Measurements from ENCODE around the gene RPL18.
"Not testable (repeated sequence)": the region's sequence is repeated elsewhere in the genome, so short reads cannot be mapped to it uniquely, and the experiment has no call there.

RPL18 gene

GRCh38 chr19:48644839-48645619, 26.1 kb upstream of the RPL18 start:
- peak in 2 of 3 experiments; percentile 62 to 70 for DNase-seq (ENCODE audit: low read depth in 3 of 3)

GRCh38 chr19:48644355-48644754, 25.4 kb upstream of the RPL18 start:
- DNase-seq (ENCODE audit: low read depth in 3 of 3): no peak

- no peak for DNase-seq (ENCODE audit: low read depth in 3 of 3)
These were observed 23.9 kb upstream of the RPL18 start for GRCh38 chr19:48642862-48643261.

GRCh38 chr19:48641850-48642249, 22.9 kb upstream of the RPL18 start:
- DNase-seq (ENCODE audit: low read depth in 3 of 3): no peak

- DNase-seq (ENCODE audit: low read depth in 3 of 3): no peak
These were observed 20.8 kb upstream of the RPL18 start for GRCh38 chr19:48639483-48640375.

GRCh38 chr19:48638831-48639381, 19.9 kb upstream of the RPL18 start:
- no peak for DNase-seq (ENCODE audit: low read depth in 3 of 3)

GRCh38 chr19:48637948-48638830, 19.2 kb upstream of the RPL18 start:
- DNase-seq (ENCODE audit: low read depth in 3 of 3): peak in 2 of 3 experiments; percentile 63 to 68

GRCh38 chr19:48637449-48637947, 18.5 kb upstream of the RPL18 start:
- peak; percentile 98 to 99 (median 99) for DNase-seq (ENCODE audit: low read depth in 3 of 3)

- DNase-seq (ENCODE audit: low read depth in 3 of 3): no peak
These were observed 18.0 kb upstream of the RPL18 start, which contains the start of gene DBP for GRCh38 chr19:48636859-48637448. Gene DBP, minus strand, starts transcription at chr19:48637379. Its CDS starts 385 bp downstream, at chr19:48636994.

- DNase-seq (ENCODE audit: low read depth in 3 of 3): no peak
These were observed 17.2 kb upstream of the RPL18 start for GRCh38 chr19:48635966-48636858.

GRCh38 chr19:48635263-48635965, 16.4 kb upstream of the RPL18 start:
- DNase-seq (ENCODE audit: low read depth in 3 of 3): peak in 2 of 3 experiments; percentile 62 to 72

GRCh38 chr19:48634424-48635262, 15.7 kb upstream of the RPL18 start:
- DNase-seq (ENCODE audit: low read depth in 3 of 3): peak; percentile 84 to 96 (median 91)

- no peak for DNase-seq (ENCODE audit: low read depth in 3 of 3)
These were observed 15.0 kb upstream of the RPL18 start for GRCh38 chr19:48634036-48634342.

GRCh38 chr19:48633148-48634035, 14.4 kb upstream of the RPL18 start:
- no peak for DNase-seq (ENCODE audit: low read depth in 3 of 3)

- no peak for DNase-seq (ENCODE audit: low read depth in 3 of 3)
These were observed 13.7 kb upstream of the RPL18 start for GRCh38 chr19:48632692-48633147.

GRCh38 chr19:48632286-48632685, 13.3 kb upstream of the RPL18 start:
- not testable (repeated sequence) for DNase-seq (ENCODE audit: low read depth in 3 of 3)

- no peak for DNase-seq (ENCODE audit: low read depth in 3 of 3)
These were observed 12.2 kb upstream of the RPL18 start for GRCh38 chr19:48631225-48631624.

Data from stimulated activated CD4-positive, alpha-beta T cell treated with anti-CD3 and anti-CD28 coated beads, TNF-alpha, amount 100 ng/mL, for 24 hours (primary cell).